ENCODE measurements around the gene RPL28. TPM values are rescaled to one million over a fixed set of nuclear protein-coding genes. Genes with fewer than 3 reads are reported as not detected.

The RPL28 gene
- total RNA-seq, 4 donors from 2014 or later, result 466 to 875 (median 590) TPM

DNA sequence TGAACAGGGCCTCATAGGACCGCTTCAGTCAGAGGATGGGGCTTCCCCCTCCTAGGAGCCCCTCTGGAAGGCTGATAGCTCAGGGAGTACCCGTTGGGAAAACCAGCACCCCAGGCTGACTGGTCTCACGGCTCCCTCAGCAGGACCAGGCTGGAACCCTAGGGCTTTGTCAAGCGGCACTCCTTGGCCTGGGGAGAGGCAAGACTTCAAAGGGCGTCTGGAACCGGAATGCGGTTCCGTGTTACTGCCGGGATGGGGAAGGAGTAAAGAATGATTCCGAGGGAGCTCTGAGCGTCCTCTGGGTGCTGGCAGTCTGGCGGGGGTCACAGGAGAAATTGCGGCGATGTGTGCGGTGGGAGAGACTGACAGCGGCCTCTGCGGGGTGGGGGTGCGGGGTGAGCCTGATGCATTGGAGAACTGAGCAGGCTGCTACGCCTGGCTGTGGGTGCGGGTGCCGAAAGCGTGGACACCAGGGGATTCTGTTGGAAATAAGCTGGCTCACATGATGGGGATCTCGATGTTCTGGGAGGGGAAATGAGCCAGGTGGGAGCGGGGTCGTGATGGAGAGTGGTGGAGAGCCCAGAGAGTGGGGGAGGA, 33.1 kb upstream of the RPL28 start:
- intact Hi-C loops (cut with DNase I; ENCODE audit: low total_unique reads), result no loop called here
- TF ChIP-seq POLR2A (IDR thresholded peaks at IDR 0.05) (no peak), CTCF (IDR thresholded peaks at IDR 0.05) (no peak)
- WGBS, 2 donors, result 71 to 75% methylated on average over 23 to 25 of the region's 25 CpGs
- no peak overlapping the region for H3K4me3 ChIP-seq (ENCODE audit: low read depth, poor library complexity, severe bottlenecking)
- DNase-seq (ENCODE audit: low spot score in 2 of 2), result no peak

DNA sequence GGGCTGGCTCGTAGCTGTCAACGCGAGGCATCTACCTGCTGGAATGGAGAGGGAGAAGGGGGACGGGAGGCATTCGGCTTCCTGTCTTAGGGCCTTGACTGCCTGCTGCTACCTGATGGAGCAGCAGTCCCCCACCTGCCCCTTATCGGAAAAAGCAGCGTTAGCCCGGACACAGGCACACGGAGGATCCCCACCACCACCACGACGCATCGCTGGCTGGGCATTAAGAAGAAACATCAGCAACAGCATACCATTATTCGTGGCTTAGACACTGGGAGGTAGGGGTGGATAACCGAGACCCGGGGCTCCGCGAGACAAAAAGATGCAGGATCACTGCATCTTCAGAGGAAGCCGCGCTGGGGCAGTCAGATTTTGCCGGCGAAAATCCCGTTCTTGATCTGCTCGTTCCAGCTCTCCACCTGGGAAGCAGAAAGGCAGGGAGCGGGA, 32.4 kb upstream of the RPL28 start:
- 5 to 15% methylated on average over 23 to 24 of the region's 24 CpGs for WGBS, 2 donors
- intact Hi-C loops (cut with DNase I; ENCODE audit: low total_unique reads), result no loop called here
- H3K4me3 ChIP-seq (ENCODE audit: low read depth, poor library complexity, severe bottlenecking), result no peak overlapping the region

DNA sequence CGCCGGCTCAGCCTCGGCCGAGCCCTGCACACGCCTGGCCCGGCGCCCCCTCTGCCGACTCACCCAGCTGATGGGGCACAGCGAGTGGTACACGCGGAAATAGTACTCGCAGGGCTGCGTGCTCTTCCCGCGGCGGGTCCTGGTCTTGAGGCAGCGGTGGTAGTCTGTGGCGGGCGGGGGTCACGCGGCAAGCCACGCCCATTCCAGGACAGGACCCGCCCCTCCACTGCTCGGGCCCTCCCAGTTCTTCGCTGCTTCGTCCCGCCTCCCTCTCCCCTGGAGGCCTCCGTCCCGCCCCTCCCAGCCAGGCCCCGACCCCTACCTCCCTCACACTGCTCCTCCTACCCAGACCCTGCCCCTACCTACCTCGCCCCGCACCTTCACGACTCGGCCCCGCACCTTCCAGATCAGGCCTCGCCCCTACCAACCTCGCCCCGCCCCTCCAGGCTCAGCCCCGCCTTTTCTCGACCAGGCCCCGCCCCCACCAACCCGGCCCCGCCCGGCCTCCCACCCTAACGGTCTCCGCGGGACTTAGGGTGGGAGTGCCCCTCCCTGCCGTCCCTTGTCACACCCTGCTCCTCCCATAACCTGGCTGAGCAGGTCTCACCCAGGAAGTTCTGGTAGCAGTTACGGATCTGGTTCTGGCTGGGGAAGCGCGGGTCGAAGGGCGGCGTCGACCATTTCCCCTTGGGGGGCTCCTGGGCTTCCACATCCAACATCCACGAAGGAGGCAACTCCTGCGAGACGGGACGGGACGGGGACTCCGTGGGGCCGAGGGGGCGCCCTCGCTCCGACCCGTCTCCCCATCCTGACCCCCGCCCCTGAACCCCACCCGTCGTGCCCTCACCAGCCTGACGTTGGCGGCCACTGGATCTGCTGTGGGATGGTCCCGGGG, 31.7 kb upstream of the RPL28 start:
- intact Hi-C loops (cut with DNase I; ENCODE audit: low total_unique reads), result no loop called here
- DNase-seq (ENCODE audit: low spot score in 2 of 2), result no peak
- WGBS, 2 donors, result 1 to 3% methylated on average over 26 to 39 of the region's 72 CpGs
- TF ChIP-seq POLR2A (IDR thresholded peaks at IDR 0.05) (no peak), CTCF (IDR thresholded peaks at IDR 0.05) (no peak)
- no peak overlapping the region for H3K4me3 ChIP-seq (ENCODE audit: low read depth, poor library complexity, severe bottlenecking)

More for the DNA sequence above, 32.4 kb upstream of the RPL28 start:
- no peak for TF ChIP-seq POLR2A (IDR thresholded peaks at IDR 0.05)
- no peak for TF ChIP-seq CTCF (IDR thresholded peaks at IDR 0.05)
- DNase-seq (ENCODE audit: low spot score in 2 of 2), result no peak

DNA sequence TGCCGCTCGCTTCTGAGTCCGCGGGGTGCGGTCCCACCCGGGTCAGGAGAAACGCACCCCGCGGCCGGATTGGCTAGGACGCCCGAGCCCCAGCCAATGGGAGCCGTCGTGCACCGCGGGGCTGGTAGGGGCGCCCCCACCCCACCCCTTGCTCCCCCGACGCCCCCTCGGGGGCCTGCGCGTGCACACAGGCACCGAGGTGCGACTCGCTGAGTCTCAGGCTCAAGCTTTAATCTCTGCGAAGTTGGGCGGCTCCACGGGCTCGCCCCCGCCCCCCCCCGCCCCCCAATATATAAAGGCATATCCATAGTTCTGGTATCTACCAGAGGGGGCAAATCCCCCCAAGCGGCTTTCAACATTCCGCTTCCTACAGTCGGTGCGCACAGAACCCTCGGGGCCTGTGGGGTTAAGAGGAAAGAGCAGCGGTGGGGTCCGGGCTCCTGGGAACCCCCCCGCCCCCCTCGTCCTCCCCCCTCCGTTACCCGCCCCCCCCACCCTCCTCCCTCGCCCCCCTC, 31.0 kb upstream of the RPL28 start, which contains the start of gene COX6B2:
COX6B2 (minus strand) TSS at position 22 of the 515 bp plus-strand sequence. CDS start 198 bp downstream, outside the sequence.
- TF ChIP-seq POLR2A (IDR thresholded peaks at IDR 0.05) (no peak), CTCF (IDR thresholded peaks at IDR 0.05) (no peak)
- H3K4me3 ChIP-seq (ENCODE audit: low read depth, poor library complexity, severe bottlenecking), result no peak within 1 kb of the TSS
- 1 to 2% methylated on average over 11 to 17 of the region's 43 CpGs for WGBS, 2 donors
- intact Hi-C loops (cut with DNase I; ENCODE audit: low total_unique reads), result no loop called here
- no peak for DNase-seq (ENCODE audit: low spot score in 2 of 2)

DNA sequence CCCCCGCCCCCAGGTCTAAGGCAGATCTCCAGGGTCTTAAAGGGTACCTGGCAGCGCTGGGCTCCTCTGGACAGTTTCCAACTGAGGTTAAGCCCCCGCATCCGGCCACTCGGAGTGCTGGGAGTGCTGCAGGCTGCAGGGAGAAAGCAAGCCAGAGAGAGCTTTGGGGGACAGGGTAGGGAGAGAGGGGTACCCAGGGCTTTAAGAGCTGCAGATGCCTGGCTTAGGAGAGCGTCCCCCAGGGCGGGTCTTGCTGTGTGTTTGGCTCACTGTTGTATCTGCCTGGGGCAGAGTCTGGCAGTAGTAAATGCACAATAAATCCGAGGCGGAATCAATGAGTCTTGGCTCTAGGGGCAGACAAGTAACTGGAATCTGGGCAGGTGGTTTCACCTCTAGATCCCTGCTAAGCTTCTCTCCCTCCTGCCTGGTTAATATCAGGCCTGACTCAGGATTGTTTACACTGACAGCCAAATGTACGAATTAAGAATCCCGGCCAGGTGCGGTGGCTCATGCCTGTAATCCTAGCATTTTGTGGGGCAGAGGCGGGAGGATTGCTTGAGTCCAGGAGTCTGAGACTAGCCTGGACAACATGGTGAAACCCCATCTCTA, 30.4 kb upstream of the RPL28 start:
- WGBS, 2 donors, result 16 to 17% methylated on average over 12 to 13 of the region's 13 CpGs
- intact Hi-C loops (cut with DNase I; ENCODE audit: low total_unique reads), result no loop called here
- TF ChIP-seq POLR2A (IDR thresholded peaks at IDR 0.05), result no peak
- TF ChIP-seq CTCF (IDR thresholded peaks at IDR 0.05), result no peak
- no peak for DNase-seq (ENCODE audit: low spot score in 2 of 2)
- H3K4me3 ChIP-seq (ENCODE audit: low read depth, poor library complexity, severe bottlenecking), result no peak overlapping the region
